ENCODE results near the gene VPS4A. TPM values are rescaled to one million over a fixed set of nuclear protein-coding genes. Genes with fewer than 3 reads are reported as not detected.

VPS4A gene
- total RNA-seq, 1 donor from 2014 or later = 38.1 TPM

GRCh38 chr16:69273009-69273408, 38.1 kb upstream of the VPS4A start:
- H3K36me3 ChIP-seq (ENCODE audit: control insufficient read depth, insufficient read depth, low read length) = no peaks in the 10 kb centered on the region
- TF ChIP-seq, protein P1, sequence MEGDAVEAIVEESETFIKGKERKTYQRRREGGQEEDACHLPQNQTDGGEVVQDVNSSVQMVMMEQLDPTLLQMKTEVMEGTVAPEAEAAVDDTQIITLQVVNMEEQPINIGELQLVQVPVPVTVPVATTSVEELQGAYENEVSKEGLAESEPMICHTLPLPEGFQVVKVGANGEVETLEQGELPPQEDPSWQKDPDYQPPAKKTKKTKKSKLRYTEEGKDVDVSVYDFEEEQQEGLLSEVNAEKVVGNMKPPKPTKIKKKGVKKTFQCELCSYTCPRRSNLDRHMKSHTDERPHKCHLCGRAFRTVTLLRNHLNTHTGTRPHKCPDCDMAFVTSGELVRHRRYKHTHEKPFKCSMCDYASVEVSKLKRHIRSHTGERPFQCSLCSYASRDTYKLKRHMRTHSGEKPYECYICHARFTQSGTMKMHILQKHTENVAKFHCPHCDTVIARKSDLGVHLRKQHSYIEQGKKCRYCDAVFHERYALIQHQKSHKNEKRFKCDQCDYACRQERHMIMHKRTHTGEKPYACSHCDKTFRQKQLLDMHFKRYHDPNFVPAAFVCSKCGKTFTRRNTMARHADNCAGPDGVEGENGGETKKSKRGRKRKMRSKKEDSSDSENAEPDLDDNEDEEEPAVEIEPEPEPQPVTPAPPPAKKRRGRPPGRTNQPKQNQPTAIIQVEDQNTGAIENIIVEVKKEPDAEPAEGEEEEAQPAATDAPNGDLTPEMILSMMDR (IDR thresholded peaks at IDR 0.05; ENCODE audit: insufficient read depth, low read length, poor library complexity, severe bottlenecking) = no peak
- H3K4me3 ChIP-seq (ENCODE audit: low read depth, low read length) = no peak overlapping the region
- no peaks in the 10 kb centered on the region for H3K27me3 ChIP-seq (ENCODE audit: control insufficient read depth, insufficient read depth, low read length)
- DNase-seq (ENCODE audit: low read depth) = no peak

DNA sequence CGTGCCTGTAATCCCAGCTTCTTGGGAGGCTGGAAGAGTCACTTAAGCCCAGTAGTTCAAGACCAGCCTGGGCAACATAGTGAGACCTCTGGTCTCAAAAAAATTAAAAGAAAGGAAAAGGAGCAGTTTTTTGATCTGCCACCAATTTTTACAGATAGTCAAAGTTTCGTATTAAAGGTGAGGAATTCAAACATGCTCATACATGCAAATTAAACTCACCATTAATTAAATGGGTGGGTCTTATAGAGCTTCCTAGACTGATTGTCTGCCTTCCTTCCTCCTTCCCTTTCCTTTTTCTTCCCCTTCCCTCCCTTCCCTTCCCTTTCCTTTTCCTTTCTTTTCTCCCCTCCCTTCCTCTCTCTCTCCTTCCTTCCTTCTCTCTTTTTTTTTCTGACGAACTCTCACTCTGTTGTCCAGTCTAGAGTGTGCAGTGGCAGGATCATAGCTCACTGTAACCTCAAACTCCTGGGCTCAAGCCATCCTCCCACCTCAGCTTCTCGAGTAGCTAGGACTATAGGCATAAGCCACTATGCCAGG, 36.4 kb upstream of the VPS4A start:
- H3K36me3 ChIP-seq (ENCODE audit: control insufficient read depth, insufficient read depth, low read length) = no peaks in the 10 kb centered on the region
- no peak overlapping the region for H3K4me3 ChIP-seq (ENCODE audit: low read depth, low read length)
- no peaks in the 10 kb centered on the region for H3K27me3 ChIP-seq (ENCODE audit: control insufficient read depth, insufficient read depth, low read length)
- TF ChIP-seq, protein P1 (IDR thresholded peaks at IDR 0.05; ENCODE audit: insufficient read depth, low read length, poor library complexity, severe bottlenecking) = no peak
- no peak for DNase-seq (ENCODE audit: low read depth)

- DNase-seq (ENCODE audit: low read depth) = no peak
- Histone ChIP-seq H3K4me3 (ENCODE audit: low read depth, low read length) (no peak overlapping the region), H3K27me3 (ENCODE audit: control insufficient read depth, insufficient read depth, low read length) (no peaks in the 10 kb centered on the region), H3K36me3 (ENCODE audit: control insufficient read depth, insufficient read depth, low read length) (no peaks in the 10 kb centered on the region)
- TF ChIP-seq, protein P1 (IDR thresholded peaks at IDR 0.05; ENCODE audit: insufficient read depth, low read length, poor library complexity, severe bottlenecking) = no peak
Measured at GRCh38 chr16:69276148-69277115, 34.7 kb upstream of the VPS4A start.

- DNase-seq (ENCODE audit: low read depth) = no peak
- Histone ChIP-seq H3K36me3 (ENCODE audit: control insufficient read depth, insufficient read depth, low read length) (no peaks in the 10 kb centered on the region), H3K4me3 (ENCODE audit: low read depth, low read length) (no peak overlapping the region), H3K27me3 (ENCODE audit: control insufficient read depth, insufficient read depth, low read length) (no peaks in the 10 kb centered on the region)
- TF ChIP-seq, protein P1 (IDR thresholded peaks at IDR 0.05; ENCODE audit: insufficient read depth, low read length, poor library complexity, severe bottlenecking) = no peak
Measured at GRCh38 chr16:69277413-69277812, 33.7 kb upstream of the VPS4A start.

DNA sequence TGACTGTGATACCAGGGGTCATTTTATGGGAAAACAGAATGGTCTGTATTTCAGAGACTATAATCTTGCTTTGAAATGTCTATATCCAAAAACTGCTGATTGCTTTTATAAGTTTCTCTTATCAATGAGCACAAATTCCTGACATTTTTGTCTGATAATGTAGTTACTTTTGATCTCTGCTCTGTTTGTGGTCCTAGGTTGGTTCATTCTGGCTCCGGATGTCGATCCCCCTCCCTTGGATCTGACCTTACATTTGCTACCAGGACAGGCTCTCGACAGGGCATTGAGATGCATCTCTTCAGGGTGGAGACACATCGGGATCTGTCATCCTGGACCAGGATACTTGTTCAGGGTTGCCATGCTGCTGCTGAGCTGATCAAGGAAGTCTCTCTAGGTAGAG, 27.3 kb upstream of the VPS4A start:
- TF ChIP-seq, protein P1 (IDR thresholded peaks at IDR 0.05; ENCODE audit: insufficient read depth, low read length, poor library complexity, severe bottlenecking) = no peak
- Histone ChIP-seq H3K36me3 (ENCODE audit: control insufficient read depth, insufficient read depth, low read length) (no peaks in the 10 kb centered on the region), H3K4me3 (ENCODE audit: low read depth, low read length) (no peak overlapping the region), H3K27me3 (ENCODE audit: control insufficient read depth, insufficient read depth, low read length) (no peaks in the 10 kb centered on the region)
- DNase-seq (ENCODE audit: low read depth) = no peak

Data from kidney epithelial cell (primary cell).